GM18498 (cell line): ENCODE measurements around the gene TGM5.
"Not testable (repeated sequence)": the region's sequence is repeated elsewhere in the genome, so short reads cannot be mapped to it uniquely, and the experiment has no call there.

ENCODE experiments used
- ATAC-seq: cut with Tn5 transposase; IDR thresholded peaks from one replicate; pipeline ENCODE4 v1.9.1; 2021; ENCODE audit warnings: mild to moderate bottlenecking, moderate library complexity; ENCODE audit not compliant: unreplicated experiment

The TGM5 gene

DNA sequence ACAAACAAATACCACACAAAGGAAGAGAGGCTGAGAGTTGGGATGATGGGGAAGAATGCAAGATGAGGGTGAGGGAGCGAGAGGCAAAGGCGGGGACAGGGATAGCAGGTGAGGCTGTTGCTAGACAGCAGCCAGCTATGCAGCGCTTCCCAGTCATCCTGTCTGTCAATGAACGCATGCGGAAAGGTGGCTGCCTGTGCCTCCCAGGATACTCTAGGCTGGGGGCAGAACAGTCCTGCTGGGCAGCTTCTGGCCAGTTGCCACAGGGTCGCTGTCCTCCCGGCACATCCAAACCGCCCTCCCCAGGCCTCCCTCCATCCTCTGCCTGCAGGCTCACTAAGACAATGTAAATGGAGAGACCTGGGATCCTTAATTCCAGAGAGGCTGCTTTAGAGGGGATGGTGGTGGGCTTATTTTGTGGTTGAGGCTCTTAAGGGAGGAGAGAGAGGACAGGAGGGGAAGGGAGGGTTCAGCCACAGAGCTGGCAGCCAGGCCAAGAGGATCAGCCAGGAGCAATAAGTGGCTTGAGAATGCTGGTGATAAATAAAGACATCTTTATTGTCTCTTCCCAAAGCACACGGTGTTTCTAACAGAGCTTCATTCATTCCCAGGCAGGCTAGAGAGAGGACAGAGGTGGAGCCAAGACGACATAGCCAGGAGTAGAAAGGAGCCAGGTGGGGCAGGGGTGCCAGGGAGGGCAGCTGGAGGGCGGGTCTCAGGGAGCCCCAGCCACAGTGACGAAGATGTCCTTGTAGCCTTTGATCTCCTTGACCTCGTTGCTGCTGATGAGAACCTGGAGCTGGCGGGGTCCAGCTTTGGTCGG lies 9.2 kb upstream of the TGM5 start:
- no peak for ATAC-seq

DNA sequence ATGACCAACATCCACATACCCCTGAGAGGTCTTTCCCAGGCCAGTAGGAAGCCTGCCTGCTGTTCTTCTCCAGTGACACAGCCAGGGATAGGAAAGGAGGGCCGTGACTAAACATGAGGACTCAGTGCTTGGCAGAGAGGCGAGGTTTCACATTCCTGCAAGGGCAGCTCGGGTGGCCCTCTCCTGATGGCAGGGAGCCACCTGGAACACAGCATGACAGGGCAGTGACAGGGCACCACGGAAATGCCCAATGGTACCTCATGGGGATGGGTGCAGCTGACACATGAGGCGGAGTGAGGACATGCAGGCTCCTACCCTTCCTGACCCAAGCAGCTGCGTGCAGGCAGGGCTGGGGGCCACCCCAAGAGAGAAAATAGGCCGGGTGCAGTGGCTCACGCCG lies 7.4 kb upstream of the TGM5 start:
- ATAC-seq: no peak

DNA sequence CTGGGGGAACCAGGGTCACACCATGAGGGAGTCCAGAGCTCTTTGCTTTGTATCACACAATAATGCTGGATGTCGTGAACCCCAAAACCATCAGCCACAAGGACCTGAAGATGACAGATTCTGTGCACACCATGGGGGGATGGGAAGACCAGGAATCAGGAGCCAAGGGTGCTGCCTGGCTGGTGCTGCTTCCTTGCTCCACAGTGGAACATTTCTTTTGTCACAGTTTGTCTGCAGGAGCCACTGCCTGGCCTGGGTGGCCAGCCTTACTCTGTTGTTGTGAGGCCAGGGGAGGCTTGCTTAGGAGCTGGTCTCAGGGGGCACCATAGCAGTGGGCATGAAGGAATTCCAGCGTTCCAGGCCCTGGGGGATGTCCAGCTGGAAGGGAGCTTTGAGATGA lies 6.5 kb upstream of the TGM5 start:
- no peak for ATAC-seq

DNA sequence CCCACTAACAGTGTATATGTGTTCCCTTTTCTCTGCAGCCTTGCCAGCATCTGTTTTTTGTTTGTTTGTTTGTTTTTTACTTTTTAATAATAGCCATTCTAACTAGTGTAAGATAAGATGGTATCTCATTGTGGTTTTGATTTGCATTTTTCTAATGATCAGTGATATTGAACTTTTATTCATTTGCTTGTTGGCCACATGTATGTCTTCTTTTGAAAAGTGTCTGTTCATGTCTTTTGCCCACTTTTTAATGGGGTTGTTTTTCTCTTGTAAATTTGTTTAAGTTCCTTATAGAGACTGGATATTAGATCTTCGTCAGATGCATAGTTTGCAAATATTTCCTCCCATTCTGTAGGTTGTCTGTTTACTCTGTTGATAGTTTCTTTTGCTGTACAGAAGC lies 5.2 kb upstream of the TGM5 start:
- ATAC-seq: not testable (repeated sequence)

DNA sequence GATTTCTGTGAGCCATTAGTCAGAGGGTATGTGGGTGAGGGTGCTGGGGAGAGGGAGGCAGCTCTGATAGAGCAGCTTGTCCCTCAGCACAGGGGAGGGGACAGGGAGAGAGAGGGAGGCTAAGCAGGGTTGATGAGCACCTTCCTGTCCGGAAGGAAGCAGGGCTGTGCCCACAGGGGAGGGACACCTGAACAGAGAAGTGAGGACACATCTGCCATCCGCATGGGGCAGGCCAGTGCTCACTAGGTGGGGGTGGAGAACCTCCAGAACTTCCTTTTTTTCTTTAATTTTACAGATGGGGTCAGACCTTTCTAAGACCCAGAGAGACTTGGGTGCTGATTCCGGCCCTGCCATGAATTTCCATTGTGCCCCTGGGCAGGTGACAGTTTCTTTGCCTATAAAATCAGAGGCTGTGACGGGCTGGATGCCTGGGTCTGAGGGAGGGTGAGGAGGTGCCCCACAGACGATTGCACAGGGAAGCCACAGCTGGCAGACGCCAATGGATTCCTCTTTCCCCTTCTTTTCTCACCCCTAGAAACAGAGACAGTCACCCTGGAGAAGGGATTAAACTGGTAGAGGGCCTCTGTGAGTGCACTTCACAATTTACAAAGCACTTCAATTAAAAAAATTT lies 4.1 kb upstream of the TGM5 start:
- no peak for ATAC-seq

DNA sequence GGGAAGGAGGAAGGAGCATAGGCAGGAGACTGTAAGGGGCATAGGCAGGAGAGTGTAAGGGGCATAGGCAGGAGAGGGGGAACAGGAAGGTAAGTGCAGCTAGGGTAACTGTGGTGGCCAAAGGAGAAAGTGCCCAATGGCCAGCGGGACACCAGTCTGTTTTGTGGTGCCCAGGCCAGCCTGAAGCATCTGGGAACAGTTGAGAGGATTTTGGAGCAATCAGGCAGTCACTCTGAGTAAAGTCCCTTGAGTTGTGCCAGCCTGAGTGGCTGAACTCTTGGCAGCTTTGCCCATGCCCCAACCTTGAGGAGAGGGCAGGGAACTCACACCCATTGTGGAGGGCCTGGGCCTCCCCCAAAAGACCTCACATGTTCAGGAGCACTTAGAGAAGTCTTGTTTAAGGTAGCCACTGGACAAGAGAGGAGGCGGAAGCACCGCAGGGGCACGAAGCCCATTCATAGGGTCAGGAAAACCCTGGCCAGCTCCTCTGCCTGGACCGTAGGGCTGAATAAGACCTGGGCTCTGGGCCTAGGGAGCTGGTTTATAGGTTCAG lies 3.5 kb upstream of the TGM5 start:
- no peak for ATAC-seq

DNA sequence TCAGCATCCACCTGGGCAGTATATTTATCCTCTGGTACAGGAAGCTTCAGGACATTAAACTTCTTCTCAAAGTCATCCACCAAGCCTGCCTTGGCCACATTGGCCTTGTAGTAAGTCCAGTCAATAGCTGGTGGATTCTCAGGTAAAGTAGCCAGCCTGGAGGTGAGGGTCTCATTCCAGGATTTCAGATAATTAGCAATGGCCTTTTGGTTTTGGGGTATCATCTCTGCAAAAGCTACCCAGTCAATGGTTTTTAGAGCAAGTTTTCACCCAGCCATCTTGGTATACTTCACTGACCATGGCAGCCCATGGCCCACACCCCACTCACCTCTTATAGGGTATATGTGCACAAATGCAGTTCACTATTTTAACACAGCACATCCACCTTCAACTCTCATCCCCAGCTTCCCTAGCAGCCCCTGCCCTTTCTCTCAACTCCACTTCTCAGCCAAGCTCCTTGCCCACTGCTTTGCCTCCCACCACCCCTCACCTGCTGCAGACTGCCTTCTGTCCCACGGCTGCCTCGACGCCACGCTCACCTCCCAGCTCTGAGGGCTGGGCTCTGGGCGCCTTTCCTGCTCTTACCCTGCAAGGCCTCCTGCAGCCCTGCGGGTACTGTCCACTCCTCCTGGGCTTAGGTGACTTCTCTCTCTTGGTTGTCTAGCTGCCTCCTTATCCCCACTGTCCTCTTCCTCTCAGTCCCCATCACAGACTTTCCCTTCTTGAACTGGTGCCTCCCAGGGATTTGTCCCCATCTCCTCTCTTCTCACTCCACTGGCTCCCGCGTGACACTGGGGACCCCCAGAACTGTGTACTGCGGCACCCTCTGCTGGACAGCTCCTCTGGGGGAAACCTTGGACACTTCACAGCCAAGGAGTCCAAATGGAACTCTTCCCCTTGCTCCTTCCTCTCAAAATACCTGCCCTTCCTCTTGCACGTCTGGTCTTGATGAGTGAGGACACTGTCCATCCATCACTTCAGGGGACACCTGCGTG lies 1.7 kb upstream of the TGM5 start:
- ATAC-seq: no peak

DNA sequence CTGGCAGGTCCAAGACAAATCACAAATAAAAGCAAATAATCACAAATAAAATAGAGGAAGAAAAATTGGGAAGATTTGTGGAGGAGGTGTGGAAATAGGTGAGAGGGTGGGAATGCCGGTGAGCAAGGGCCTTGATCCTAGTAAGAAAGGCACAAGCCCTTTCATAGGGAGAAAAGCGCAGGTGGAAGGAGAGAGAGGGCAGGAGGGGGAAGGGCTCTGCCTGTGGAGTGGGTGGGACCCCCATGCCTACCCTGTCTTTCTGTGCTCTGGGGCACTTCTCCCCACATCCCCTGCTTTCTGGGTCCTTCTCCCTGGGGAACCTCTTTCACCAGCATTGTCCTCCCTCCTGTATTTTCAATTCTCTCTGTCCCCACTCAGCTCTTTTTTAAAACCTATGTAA lies 711 bp upstream of the TGM5 start:
- ATAC-seq: no peak

DNA sequence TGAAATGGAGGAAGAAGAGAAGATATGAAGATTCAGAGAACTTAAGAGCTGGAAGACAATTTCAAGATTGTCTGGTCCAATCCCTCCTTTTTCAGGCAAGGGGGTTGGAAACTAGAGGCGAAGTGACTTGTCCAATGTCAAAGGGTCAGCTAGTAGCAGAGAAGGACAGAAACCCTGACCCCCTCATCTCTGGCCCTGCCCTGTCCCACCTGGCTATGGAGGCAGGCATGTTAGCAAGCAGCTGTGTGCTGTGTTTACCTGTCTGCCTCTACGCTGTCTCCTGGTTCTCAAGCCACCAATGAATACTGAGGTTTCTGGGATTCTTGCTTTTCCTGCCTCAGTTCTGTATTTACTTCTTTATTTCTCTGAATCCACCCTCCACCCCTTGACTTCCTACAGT lies 342 bp downstream of the TGM5 start:
- ATAC-seq: no peak

DNA sequence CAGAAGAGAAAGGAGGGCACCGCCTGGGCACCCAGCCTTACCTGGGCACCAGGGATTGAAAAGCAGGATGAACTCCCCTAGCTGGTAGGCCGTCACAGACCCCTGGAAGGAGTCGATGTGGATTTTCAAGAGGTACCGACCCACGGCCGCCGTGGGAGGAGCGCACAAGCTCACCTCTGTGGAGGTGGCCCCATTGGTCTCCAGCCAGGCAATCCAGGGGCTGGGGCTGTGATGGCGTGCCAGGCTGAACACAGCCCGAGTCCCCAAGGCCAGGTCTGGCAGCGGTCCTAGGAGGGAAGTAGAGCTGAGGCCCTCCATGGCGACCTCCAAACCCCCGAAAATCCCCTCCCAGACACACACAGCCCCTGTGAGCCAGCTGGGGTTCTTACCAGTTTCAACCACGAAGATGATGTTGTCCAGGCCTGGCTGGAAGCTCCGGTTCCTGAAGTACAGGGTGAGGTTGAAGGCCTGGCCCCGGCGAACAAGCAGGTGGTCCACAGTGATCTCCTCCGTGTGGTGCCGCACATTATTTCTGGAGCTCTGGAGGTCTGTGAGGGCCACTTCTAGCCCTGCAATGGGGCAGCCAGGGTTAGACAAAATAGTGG lies 6.6 kb downstream of the TGM5 start:
- no peak for ATAC-seq

DNA sequence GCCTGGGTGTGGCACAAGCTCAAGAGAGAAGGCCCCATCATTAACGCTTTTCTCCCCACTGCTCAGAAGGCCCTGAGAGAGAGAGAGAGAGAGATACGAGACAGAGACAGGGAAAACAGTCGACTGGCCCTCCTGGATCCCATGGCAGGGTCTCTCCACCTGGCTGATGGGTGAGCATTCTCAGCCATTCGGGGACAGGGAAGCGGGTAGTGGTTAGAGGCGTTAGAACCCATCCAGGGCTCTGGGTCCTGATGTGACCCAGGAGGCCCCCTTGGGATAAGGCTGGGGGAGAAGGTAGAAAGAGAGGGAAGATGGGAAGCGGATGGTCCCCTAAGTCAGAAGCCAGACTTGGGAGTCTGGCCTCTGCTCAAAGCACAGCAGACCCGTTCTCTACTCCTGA lies 7.9 kb downstream of the TGM5 start:
- ATAC-seq: no peak

DNA sequence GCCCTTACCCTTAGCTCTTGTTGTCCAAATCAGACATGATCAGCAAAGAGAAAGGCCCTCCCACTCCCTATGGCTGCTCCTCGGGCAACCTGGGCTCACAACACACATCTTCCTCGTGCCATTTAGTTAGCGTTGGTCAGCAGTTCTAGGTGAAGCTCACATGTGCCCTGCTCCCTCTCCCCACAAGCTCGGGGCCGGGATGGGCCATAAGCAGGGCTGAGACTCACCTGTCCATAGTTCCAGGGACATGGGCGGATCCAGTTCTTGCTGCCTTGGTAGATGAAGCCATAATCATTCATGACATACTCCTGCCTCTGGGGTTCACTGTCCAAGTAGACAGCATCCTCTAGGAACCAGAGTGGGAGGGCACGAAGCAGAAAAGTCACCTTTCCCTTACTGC lies 10.4 kb downstream of the TGM5 start:
- ATAC-seq: no peak

DNA sequence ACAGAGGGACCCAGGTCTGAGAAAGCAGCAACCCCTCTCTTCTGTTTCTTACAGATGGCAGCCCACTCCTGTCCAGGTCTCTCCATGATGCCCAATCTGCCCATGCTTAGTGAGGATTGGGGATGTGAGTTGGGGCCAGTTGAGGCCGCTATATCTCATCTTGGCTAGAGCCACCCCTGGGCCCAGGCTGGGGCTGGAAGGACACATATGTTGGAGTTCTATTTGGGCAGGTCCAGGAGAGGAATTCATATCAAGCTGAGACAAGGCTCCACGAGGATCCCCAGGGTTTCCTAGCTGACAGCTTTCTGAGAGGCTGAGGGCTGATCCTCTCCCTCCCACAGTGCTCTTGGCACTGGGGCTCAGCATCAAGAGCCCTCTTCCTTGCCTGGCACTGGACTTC lies 11.4 kb downstream of the TGM5 start:
- no peak for ATAC-seq

DNA sequence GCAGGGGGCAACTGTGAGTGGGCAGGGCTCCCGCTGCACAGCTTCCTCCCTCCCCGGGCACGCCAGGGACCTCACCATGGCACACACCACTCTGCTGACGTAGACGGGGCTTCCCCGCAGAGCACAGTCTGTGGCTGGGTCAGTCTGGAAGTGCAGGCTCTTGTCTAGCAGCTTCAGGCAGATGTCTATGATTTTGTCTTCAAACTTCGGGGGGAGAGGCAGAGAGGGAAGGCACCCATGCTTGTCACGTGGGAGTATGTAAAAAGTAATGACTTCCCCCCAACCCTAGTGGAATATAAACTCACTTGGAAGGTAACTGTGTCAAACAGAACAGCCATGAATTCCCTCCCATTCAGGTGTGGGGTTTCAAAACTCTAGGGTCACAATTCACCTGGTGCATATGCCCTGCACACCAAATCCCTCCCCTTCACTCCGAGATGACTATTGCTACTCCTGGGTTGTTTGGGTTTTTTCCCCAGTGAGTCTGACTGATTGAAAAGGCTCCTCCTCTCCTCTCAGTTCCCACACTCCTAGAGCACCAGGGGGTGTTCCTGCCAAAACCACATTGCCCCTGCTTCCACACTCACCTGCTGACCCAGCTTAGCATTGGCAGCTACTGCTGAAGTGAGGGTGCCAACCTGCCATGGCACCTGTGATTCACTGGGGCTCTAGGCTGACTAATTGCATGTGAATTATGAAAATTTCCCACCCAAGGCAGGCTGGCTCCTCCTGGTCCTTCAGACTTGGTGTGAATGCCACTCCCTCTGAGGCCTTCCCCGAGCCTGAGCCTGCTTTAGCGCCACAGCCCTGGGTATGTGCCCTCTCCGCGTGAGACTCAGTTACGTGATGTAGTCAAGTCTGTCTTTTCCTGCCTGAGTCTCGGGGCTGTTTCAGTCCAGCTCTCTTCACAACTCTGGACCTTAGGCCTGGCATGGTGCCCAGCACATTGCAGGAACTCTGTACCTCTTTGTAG lies 13.0 kb downstream of the TGM5 start:
- ATAC-seq: peak; percentile 51

DNA sequence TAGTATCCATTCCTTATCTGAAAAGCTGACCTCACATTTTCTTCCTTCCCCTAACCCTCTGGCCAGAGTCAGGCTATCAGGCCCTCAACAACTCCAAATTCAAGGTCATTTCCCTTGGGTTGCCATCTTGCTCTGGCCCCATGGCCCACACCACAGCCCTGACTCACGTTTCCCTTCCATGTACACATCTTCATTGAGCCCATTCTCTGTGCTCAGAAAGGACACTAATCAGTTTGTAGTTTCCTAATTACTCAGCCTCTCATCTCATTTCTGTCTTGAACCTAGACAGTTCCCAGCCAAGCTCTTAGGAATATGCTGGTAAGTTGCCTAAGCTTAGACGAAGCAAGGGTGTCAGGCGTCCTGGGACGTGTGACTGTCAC lies 14.9 kb downstream of the TGM5 start:
- no peak for ATAC-seq

DNA sequence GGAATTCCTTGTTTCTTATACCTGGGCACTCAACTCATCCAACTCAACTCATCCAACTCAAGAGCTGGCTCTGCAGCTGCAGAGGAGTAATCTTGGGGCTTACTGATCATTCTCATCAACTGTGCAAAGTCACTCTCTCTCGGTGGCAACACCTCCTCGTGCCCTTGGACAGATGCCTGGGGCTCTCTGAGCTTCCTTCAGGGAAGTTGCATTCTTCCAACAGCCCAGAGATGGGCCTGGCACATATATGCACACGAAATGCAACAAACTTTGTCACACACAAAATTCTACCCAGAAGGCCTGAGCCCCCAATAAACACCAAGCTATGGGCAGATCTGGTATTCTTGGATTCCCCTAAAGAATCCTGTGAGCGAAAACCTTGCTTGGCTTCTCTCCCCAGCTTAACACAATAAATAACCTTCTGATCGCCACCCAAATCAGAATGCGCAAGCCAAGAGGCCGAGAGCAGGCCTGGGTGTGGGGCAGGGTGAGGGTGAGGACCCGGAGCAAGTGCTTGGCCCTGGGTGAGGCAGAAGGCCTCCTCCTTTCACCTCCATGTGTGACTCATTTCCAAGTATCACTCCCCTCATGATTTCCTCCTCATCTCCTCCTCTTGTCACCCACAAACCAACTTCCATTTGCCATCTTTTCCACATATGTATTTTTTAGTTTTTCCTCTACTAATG lies 15.4 kb downstream of the TGM5 start:
- no peak for ATAC-seq

DNA sequence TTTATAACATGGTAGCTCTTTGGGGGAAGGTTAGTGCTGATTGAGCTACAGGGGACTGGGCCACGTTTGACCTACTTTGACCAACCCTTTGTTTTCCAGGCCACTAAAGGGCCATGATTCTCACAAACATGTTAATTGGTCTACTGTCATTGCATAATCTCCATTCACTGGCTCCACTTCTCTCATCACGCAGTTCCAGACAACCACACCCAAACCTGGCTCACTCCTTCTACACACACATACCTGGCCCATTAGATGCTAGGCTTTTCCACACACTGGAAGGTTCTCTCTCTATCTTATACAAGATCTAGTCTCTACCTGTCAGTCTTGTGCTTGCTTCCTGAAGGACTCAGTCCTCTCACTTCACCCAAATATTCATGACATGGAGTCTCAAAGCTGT lies 15.9 kb downstream of the TGM5 start:
- ATAC-seq: no peak

DNA sequence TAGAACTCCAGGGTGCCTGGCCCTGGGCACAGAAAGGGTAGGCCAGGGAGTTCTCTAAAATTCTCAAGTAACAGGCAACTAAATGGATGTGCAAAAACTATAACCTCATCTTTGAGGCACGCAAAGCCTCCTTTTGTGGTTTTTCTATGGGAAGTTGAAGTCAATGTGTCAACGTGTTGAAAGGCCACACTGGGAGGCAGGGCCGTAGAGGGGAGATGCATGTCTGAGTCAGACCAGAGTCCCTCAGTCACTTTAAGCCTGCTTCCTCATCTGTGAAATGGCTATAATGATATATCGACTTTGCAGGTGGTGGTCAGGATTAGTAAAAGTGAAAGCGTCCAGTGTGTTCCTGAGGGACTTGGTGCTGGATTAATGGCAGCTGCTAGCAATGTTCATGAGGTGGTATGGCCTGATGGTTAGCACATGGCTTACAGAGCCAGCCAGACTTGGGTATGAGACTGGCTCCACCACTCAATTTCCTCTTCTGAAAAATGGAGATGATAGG lies 17.0 kb downstream of the TGM5 start:
- peak; percentile 42 for ATAC-seq

DNA sequence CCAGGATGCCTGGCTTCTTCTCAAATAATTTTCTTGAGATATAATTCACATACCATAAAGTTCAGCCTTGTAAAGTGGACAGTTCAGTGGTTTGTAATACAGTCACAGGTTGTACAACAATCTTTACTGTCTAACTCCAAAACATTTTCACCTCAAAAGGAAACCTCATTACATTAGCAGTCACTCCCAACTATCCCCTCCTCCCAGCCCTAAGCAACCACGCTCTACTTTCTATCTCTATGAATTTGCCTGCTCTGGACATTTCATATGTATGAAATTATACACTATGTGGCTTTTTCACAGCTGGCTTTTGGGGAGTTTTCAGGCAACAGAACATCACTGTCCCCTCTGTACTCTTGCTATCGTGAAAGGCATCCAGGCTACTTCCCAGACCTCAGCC lies 17.5 kb downstream of the TGM5 start:
- ATAC-seq: no peak
